ENCODE results near the gene RAPGEF6.

DNA sequence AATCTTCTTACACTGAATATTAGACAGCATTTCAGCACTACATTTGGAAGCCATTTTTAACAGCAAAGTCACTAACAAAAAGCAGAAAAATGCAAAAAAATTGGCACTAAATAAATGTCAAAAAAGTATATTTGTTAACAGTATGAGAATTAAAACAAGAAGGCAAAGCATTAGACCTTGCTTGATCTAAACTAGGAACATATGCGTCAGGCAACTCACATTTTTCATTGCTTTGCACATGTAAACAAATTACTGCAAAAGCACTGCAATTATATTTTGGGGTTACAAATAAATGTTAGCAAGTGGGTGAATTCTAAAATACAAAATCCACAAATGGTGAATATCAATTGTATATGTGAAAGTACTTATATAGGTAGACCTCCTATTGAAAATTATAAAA, 49.0 kb upstream of the RAPGEF6 start:
- TF ChIP-seq, protein P1, sequence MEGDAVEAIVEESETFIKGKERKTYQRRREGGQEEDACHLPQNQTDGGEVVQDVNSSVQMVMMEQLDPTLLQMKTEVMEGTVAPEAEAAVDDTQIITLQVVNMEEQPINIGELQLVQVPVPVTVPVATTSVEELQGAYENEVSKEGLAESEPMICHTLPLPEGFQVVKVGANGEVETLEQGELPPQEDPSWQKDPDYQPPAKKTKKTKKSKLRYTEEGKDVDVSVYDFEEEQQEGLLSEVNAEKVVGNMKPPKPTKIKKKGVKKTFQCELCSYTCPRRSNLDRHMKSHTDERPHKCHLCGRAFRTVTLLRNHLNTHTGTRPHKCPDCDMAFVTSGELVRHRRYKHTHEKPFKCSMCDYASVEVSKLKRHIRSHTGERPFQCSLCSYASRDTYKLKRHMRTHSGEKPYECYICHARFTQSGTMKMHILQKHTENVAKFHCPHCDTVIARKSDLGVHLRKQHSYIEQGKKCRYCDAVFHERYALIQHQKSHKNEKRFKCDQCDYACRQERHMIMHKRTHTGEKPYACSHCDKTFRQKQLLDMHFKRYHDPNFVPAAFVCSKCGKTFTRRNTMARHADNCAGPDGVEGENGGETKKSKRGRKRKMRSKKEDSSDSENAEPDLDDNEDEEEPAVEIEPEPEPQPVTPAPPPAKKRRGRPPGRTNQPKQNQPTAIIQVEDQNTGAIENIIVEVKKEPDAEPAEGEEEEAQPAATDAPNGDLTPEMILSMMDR (conservative IDR thresholded peaks at IDR 0.05 in 1 of 2, IDR thresholded peaks at IDR 0.05 in 1 of 2; ENCODE audit: extremely low read depth in 1 of 2, insufficient read depth in 1 of 2, low read depth in 1 of 2, low read length in 2 of 2) = no peak
- TF ChIP-seq EZH2 (IDR thresholded peaks at IDR 0.05; ENCODE audit: borderline replicate concordance, low read length) = no peak
